Right renal pelvis (tissue), 4 donors: ENCODE measurements around the gene TOM1L2. TPM values are rescaled to one million over a fixed set of nuclear protein-coding genes. Genes with fewer than 3 reads are reported as not detected.

Source experiments
- DNase-seq, 4 donors: peaks; one replicate each; pipeline ENCODE4 v3.0.0-alpha.2; 2013; ENCODE audit warnings: low read depth in 4 of 4, low spot score in 3 of 4, missing footprints in 1 of 4
- polyA plus RNA-seq, 4 donors: library from polyadenylated mRNA; unstranded; fragments of 120-200 nt; gene quantifications; one replicate each; pipeline ENCODE4 v1.2.1, GENCODE V29; 2013; ENCODE audit not compliant: insufficient read length in 4 of 4

Gene TOM1L2
- polyA plus RNA-seq, 4 donors = 35.4 to 40.2 (median 37.6) TPM

DNA sequence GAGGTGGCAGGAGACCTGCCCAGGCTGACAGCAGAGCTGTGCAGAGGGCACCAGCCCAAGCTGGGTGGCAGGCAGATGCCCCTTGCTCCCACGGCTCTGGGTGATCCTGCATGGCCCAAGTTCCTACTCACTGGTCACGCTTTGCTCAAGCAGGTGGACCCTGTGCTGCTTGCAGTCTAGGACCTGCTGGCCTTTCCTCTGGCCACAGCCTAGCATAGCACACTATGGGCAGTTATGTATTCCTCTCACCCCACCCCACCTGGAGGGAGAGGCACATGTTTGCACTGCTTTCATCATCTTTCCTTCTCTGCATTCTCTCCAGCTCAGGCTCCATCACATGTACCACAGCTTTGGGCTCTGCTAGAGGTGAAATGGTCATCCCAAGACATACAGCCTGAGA, 115.8 kb downstream of the TOM1L2 start:
- no peak for DNase-seq

- no peak for DNase-seq
Observed at GRCh38 chr17:17855976-17856375, 116.2 kb downstream of the TOM1L2 start.

DNA sequence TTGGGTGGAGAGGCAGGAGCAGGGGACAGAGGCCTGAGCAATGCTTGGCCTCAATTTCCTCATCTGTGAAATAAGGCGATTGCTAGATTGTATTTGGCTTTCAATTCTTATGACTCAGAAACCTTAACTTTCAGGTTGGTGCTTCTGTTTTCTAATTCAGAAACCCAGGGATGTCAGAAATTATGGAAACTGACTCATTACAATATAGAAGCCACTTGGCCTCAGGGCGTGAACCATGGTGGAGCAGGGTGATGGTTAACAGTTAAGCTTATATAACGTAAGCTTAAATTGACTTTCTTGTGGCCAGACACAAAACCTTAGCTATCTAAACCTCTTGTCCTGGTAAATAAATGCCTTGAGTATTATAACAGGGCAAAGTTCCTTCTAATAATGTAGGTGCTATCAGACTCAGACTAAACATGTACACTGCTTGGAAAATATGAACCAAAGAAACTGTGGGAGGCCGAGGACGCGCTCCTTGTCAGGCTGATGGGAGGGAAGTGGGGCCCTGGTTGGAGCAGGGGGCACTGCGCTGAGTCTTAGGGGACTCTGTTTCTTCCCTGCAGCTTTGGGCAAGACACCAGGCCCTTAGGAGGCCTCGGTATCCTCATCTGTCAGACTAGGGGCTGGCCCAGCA, 118.3 kb downstream of the TOM1L2 start:
- DNase-seq = no peak

- no peak for DNase-seq
Observed at GRCh38 chr17:17852930-17853329, 119.3 kb downstream of the TOM1L2 start.

DNA sequence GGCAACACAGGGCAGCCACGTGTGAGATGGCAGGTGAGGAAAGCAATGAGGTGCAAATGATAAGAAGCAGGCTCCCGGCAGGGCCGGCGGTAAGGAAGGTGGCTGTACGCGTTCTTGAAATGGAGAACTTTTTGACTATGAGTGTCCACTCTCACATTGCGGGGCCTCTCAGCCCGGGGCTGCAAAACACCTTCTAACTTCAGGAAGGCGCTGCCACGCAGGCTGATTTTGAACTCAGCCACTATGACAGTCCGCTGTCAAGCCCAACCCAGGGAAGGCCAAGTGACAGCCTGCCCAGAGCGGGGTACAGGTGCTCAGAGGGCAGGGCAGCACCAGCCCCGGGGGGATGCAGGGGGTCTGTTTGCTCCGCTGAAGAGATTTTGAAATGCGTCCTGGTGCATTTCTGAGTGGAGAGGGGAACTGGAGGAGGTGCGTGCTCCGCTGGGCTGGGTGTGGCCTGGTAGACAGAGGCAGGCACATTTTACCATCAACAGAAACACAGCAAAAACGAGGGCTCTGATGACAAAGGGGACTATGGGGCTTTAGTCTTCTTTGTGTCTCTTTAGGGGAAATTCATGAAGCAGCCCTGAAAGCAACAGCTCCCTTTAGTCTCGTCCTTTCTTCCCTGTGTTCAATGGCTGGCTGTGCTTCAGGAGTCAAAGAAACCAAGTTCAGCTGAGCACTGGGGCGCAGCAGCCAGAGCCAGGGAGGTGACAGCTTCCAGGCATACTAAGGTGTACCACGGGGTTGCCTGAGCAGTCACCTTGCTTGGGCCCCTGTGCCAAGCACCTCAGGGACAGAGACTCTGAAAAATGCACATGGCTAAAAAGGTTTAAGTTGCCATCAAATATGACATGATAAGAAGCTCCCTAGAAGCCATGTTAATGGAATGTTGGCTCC, 120.8 kb downstream of the TOM1L2 start:
- DNase-seq = no peak

DNA sequence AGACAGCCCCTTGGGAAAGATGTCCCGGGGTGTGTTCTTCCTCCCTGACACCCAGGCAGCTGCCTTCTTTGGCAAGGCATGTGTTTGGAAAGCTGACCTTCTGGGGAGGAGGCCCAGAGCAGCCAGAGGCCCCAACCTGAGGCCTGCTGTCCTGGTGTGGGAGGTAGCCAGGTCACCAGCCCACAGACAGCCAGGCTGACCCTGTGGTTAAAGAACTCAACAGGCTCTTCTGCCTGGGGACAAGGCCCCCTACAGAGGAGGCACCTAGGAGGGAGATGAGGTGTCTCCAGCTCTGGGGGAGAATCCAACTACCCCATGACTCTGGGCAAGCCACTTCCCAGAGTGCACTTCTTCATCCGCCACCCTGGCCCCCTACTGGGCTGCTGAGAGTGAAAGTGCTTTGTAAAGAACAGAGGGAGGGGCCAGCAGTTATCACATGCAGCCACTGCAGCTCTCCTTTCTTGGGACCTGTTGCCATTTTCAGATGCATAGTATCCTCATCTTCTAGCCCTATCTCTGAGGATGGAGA, 122.3 kb downstream of the TOM1L2 start:
- DNase-seq = no peak

DNA sequence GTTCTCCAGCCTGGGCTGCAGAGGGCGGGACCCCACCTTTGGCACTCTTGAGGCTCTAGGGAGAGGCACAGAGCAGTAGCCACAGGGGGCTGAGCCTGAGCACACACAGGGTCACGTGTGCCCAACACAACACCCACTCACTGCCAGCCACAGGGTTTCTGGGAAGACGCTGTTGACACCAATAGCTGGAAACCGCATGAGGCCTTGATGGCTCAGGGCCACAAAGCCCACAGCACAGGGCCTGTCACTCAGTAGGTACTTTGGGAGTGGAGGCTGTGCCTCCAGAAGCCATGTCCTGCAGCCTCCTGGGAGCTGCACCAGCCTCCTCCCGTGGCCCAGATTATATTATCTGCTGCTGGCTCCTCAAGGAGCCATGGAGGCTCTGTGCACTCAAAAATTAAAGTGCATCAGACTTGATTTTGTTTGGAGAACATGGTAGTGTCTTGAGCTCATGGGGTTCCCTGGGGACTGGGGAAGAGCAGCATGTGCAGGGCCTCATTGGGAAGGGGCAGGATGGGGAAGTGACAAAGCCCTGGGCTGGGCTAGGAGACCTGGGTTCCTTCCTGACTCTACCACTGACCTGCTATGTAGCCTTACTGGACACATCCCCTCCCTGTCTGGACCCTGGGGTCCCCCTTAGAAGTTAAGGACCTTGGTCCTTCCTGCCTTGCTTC, 122.9 kb downstream of the TOM1L2 start:
- DNase-seq = no peak

- DNase-seq = no peak
Observed at GRCh38 chr17:17848311-17849082, 123.7 kb downstream of the TOM1L2 start.

DNA sequence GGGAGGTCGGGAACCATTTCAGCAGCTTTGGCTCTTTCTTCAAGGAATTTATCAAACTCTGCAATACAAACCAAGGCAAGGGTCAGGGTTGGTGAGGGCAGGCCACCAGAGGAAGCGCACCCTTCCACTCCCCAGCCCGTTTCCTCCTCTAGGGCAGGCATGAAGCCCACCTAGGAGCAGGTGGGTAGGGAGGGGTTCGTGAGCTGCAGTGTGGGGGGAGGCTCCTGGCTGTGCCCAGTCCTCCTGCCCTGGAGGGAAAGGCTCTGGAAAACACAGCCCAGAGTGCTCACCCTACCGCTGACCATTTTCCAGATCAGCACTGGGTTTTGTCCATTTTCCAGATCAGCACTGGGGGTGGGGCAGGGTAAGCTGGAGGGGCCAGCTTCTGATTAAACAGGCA, 124.5 kb downstream of the TOM1L2 start:
- DNase-seq = no peak

- DNase-seq = no peak
Observed at GRCh38 chr17:17847118-17847689, 125.0 kb downstream of the TOM1L2 start.

DNA sequence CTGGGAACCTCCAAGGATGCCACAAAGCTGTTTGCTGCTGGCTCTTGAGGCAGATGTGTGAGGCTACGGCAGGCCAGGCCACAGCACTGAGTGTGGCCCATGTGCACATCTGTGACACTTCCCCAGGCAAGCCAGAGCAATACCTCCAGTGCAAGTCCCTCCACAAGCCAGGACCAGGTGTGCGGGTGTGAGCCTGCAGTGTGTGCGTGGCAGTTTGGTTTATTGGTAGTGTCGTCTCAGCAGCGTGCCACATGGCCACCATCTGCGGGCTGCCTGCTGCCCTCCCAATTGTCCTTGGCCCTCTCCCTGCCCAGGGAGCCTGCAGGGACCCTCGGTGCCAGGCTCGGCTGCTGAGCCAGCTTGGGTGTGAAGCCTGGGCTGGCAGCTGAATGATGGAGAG, 125.6 kb downstream of the TOM1L2 start:
- DNase-seq = no peak

GRCh38 chr17:17846003-17846402, 126.2 kb downstream of the TOM1L2 start:
- no peak for DNase-seq

- DNase-seq = no peak
Observed at GRCh38 chr17:17845046-17845775, 127.0 kb downstream of the TOM1L2 start.

- DNase-seq = no peak
Observed at GRCh38 chr17:17844500-17844899, 127.7 kb downstream of the TOM1L2 start.

DNA sequence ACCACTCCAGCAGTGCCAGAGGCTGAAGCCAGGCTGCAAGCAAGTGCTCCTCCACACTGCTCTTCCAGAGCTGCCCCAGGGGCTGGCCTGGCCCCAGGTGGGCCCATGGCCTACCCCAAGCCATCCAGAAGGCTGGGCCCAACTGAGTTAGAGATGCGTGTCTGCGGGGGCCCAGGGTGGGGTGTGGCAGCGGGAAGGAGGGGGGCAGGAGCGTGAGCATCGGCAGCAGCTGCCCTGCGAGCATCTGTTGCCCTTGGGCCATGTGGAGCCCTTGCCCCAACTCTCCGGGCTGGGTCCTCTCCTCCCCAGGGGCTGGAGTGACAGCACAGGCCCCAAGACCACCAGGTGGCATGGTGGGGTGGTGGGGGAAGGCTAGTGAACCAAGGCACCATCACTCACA, 128.1 kb downstream of the TOM1L2 start:
- no peak for DNase-seq

- no peak for DNase-seq
Observed at GRCh38 chr17:17843096-17843495, 129.1 kb downstream of the TOM1L2 start.

DNA sequence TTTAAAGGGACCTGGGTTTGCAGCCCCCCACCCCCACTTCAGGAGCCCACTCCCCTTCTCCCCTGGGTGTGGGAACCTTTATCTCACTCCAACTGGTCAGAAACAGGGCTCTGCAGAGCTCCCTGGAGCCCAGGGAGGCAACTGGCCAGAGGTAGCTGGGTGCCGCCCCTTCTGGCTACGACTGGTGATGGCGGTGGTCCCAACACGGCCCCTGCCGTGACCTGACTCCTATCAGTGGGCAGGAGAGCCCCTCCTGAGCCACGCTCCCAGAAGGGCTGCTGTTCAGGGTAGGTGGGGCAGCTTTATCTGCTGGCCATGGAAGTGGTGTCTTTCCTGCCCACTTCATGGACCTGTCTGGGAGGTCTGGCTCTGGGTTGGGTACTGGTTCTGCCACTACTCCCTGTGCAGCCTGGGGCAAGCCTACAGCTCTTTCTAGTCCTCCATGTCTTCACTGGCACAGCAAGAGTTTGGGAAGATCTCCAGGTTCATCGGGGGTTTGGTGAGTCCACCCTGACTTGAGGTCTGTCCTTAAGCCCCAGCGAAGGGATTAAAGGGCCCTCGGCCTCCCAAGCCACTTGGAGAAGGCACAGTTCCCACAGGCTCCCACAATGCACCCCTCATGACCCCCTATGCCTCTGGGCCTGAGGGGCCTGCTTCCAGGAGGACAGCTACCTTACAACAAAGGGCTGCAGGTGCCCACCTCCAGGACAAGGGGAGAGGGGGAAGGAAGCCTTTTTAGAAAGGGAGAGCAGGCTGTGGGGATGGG, 129.9 kb downstream of the TOM1L2 start:
- no peak for DNase-seq

- no peak for DNase-seq
Observed at GRCh38 chr17:17841601-17842025, 130.6 kb downstream of the TOM1L2 start.
